HG03280 (cell line): Measurements from ENCODE around the gene ITGA11.

Experiments
- ATAC-seq: cut with Tn5 transposase; IDR thresholded peaks from one replicate; pipeline ENCODE4 v1.9.1; 2021; ENCODE audit warnings: mild to moderate bottlenecking, moderate library complexity; ENCODE audit not compliant: unreplicated experiment

ITGA11 gene

GRCh38 chr15:68274201-68274848 is 157.6 kb downstream of the ITGA11 start:
- no peak for ATAC-seq

- no peak for ATAC-seq
These were observed 159.2 kb downstream of the ITGA11 start for GRCh38 chr15:68272721-68273271.

GRCh38 chr15:68271854-68272471 is 160.0 kb downstream of the ITGA11 start:
- ATAC-seq, result no peak

GRCh38 chr15:68268405-68268804 is 163.6 kb downstream of the ITGA11 start:
- ATAC-seq, result no peak

DNA sequence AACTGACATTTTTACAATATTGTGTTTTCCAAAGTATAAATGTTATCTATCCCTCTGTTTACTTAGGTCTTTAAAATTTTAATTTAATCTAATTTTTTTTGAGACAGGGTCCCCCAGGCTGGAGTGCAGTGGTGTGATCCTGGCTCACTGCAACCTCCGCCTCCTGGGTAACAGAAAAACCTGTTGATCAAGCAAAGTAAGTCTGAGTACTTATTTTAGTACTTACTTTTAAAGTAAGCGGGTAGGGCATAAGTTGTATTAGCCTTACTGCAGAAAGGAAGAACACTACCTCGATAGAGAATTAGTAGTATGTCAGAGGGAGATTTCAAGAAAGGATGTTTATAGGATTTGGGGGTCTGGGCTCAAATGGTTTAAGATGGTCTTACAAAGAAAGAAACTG is 166.3 kb downstream of the ITGA11 start:
- no peak for ATAC-seq

DNA sequence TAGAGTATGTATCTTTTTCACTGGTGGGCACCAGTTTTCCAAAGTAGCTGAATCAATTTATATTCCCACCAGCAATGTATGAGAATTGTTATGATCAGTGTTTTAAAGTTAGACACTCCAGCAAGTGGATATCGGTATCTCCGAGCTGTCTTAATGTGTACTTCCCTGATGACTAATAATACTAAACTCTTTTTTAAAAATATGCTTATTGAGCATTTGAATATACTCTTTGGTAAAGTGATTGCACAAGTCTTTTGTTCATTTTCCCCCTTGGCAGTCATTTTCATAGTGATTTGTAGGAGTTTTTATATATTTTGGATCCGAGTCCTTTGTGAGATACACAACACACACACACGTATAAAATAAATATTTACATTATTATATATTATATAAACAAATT is 166.9 kb downstream of the ITGA11 start:
- ATAC-seq, result no peak

DNA sequence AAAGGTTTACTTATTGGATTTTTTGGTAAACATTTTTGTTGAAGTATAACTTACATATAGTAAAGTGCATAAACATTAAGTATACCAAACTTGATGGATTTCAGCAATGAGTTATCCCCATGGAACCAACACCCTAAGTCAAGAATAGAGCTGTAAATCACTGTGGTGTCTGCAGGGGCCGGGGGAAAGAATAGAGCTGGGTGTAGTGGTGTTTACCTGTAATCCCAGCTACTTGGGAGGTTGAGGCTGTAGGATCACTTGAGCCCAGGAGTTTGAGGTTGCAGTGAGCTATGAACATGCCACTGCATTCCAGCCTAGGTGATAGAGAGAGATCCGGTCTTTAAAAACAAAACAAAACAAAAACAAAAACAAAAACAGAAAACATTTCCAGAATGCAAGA is 167.7 kb downstream of the ITGA11 start:
- no peak for ATAC-seq

DNA sequence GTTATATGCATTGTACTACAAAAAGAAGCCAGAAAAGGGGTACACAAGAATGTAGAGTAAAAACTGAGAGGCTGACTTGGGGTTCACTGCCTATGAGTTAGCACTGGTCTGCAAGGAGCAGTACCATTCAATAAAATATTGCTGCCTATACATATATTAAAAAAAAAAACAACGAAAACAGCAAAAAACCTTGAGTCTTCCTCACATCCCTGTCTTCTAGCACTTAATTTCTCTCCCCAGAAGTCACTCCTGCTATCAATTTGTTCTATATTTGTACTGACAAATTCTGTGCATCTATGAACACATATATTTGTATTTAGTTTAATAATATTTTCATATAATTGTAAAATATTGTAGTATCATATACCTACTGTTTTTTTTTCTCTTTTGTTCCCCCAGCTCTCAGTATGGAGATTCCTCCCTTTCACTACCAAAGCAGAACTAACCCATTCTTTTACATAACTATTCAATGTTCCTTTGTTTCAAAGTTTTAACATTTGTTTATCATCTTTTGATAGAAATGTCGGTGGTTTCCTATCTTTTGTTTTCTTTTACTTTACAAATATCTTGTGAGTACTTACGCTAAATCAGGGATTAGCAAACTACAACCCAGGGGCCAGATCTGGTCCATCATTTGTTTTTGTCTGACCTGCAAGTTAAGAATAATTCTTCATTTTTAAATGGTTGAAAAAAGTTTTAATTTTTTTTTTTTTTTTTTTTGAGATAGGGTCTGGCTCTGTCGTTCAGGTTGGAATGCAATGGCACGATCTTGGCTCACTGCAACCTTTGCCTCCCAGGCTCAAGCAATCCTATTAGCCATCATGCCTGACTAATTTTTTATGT is 169.2 kb downstream of the ITGA11 start:
- ATAC-seq, result no peak

DNA sequence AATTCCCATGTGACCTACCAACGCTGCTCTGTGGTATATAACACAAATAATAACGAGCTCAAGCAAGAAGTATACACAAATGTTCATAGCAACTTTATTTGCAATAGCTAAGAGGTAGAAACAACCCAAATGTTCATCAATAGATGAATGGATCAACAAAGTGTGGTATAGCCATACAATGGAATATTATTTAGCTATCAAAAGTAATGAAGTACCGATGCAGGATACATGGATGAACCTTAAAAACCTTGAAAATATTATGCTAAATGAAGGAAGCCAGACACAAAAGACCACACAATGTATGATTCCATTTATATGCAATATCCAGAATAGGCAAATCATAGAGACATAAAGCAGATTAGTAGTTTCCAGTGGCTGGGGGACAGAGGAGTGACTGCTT is 170.0 kb downstream of the ITGA11 start:
- ATAC-seq, result no peak

- ATAC-seq, result no peak
These were observed 170.7 kb downstream of the ITGA11 start for GRCh38 chr15:68261241-68261640.

- ATAC-seq, result no peak
These were observed 172.1 kb downstream of the ITGA11 start for GRCh38 chr15:68259883-68260282.

DNA sequence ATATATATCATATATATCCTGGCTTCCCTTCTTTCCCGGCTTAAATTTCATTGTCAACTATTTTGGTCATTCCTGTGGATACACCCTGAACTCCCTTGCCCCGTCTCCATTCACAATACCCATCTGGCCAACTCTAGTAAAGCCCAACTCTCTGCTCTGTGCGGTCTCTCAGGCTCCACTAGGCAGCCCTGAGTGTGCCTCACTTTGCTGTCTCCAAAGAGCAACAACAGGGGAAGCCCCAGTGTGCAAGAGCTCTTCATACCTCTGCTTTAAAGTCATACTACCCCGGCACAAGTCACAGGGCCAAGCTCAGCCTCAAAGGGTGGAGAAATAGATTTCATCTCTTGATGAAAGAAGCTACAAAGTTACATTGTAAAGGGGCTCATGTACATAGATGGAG is 173.3 kb downstream of the ITGA11 start:
- no peak for ATAC-seq

DNA sequence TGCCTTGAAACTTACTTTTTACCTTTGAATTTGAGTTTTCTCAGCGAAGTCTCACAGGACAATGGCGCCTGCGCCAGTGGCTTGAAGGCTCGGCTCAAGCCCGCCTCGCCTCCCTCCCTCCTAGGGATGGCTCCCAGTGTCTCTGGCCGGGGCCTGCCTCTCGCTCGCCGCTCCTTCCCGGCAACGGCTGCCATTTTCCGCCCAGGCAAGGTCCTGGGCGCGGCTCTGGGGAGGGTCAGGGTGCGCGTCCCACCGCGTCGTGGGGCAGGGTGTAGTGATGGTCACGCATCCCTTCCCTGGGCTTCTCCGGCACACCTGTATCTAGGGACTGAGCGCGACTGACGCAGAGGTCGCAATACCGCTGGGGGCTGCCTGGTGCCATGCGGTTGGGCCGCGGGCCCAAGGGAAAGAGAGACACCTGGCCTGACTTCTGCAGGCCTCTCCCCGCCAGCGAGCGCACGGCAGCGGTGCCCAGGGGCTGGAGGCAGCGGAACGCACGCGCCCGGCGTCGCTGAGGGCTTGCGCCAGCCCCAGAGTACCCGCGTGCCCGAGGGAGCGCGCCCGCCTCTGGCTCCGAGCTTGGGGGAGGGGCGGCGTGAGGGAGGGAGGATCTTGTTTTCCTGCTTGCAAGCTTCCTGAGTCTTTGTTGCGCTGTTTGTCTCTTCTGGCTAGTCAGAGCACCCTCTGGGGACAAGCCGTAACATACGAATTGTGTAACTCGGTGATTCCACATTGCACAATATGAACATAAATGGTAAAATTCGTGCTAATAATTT is 175.1 kb downstream of the ITGA11 start:
- no peak for ATAC-seq

DNA sequence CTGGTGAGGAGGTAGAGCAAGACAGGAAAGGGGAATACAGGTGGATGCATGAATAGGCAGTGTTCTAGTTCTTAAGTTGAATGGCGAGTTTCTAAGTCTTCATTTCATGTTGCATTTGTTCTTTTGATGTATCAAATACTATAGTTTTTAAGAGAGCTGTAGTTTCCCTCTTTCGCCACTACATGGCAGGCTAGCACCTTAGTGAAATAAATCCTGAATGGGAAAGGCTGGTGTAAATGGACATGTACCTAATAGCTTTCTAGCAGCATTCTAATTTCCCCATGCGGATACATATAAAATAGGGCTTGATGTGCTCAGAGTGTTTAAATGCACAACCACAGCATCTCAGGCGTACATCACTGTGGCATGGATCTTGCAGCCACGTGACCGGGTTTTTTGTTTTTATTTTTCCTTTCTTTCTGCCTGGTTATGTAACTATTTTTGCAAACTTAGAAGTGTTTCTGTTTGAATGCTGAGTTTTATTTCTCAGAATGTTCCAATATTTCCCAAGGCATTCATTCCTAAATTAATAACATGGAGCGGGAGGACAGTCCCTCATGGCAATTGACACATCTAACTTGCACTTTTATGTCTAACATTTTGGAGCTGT is 178.9 kb downstream of the ITGA11 start:
- no peak for ATAC-seq

GRCh38 chr15:68249058-68249713 is 182.8 kb downstream of the ITGA11 start:
- no peak for ATAC-seq
